Duodenal mucosa (tissue), 2 donors: ENCODE results near the gene ADSL.

ENCODE experiments used
- H3K27ac ChIP-seq: one replicate; pipeline ENCODE4 v1.7.0; 2013; ENCODE audit warnings: low read depth, low read length
- H3K27me3 ChIP-seq, 2 donors: one replicate each; pipeline ENCODE4 v1.7.0; 2013; ENCODE audit warnings: low read length in 2 of 2, control low read depth in 1 of 2; ENCODE audit not compliant: insufficient read depth in 2 of 2, control insufficient read depth in 1 of 2
- H3K36me3 ChIP-seq, 2 donors: one replicate each; pipeline ENCODE4 v1.7.0; 2013; ENCODE audit warnings: low read length in 2 of 2, control low read depth in 1 of 2; ENCODE audit not compliant: insufficient read depth in 2 of 2, control insufficient read depth in 1 of 2
- H3K4me1 ChIP-seq, 2 donors: one replicate each; pipeline ENCODE4 v1.7.0; 2013; ENCODE audit warnings: low read length in 2 of 2, control low read depth in 1 of 2; ENCODE audit not compliant: insufficient read depth in 2 of 2, control insufficient read depth in 1 of 2
- H3K4me3 ChIP-seq, 2 donors: one replicate each; pipeline ENCODE4 v1.7.0; 2013; ENCODE audit warnings: low read length in 2 of 2, low read depth in 1 of 2
- H3K9ac ChIP-seq, 2 donors: one replicate each; pipeline ENCODE4 v1.7.0; 2013; ENCODE audit warnings: low read length in 2 of 2, low read depth in 1 of 2
- H3K9me3 ChIP-seq, 2 donors: one replicate each; pipeline ENCODE4 v1.7.0; 2013; ENCODE audit warnings: low read length in 2 of 2, control low read depth in 1 of 2; ENCODE audit not compliant: control insufficient read depth in 1 of 2

The ADSL gene

DNA sequence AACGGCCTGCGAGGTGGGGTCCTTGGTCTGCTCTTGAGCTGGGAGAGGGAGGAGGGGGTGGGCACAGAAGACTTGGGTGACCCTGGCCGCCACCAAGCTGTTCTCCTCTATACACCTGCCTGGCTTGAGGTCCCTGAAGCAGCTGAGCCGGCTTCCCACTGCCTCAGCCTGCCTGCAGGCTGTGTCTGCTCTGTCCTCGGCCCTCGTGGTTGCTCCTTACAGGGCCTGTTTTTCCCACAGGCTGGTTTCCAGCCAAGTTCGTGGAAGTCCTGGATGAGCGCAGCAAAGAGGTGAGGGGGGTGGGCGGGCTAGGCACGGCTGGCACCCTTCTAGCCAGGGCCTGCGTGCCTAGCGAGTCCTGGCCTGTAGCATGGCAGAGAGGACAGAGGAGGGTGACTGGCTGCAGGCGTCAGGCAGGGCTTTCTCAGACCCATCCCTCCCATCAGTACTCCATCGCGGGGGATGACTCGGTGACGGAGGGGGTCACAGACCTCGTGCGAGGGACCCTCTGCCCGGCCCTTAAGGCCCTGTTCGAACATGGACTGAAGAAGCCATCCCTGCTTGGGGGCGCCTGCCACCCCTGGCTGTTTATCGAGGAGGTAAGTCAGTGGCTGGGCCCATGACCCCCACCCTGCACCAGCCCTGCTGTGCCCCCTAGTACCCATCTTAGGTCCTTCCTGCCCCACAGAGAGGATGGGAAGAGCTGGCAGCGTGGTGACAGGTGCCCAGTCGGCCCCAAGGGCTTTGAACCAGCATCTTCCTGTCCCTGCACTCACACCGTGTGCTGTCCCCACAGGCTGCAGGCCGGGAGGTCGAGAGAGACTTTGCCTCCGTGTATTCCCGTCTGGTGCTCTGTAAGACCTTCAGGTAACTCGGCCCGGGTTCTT is 61.8 kb downstream of the ADSL start:
- no peaks in the 10 kb centered on the region for H3K4me1 ChIP-seq
- H3K27me3 ChIP-seq = no peaks in the 10 kb centered on the region
- H3K36me3 ChIP-seq = peaks cover 49 to 84% of the 10 kb centered on the region in 2 donors
- no peak overlapping the region for H3K4me3 ChIP-seq
- no peak overlapping the region for H3K9ac ChIP-seq
- H3K9me3 ChIP-seq = no peaks in the 10 kb centered on the region
- H3K27ac ChIP-seq = no peak overlapping the region

DNA sequence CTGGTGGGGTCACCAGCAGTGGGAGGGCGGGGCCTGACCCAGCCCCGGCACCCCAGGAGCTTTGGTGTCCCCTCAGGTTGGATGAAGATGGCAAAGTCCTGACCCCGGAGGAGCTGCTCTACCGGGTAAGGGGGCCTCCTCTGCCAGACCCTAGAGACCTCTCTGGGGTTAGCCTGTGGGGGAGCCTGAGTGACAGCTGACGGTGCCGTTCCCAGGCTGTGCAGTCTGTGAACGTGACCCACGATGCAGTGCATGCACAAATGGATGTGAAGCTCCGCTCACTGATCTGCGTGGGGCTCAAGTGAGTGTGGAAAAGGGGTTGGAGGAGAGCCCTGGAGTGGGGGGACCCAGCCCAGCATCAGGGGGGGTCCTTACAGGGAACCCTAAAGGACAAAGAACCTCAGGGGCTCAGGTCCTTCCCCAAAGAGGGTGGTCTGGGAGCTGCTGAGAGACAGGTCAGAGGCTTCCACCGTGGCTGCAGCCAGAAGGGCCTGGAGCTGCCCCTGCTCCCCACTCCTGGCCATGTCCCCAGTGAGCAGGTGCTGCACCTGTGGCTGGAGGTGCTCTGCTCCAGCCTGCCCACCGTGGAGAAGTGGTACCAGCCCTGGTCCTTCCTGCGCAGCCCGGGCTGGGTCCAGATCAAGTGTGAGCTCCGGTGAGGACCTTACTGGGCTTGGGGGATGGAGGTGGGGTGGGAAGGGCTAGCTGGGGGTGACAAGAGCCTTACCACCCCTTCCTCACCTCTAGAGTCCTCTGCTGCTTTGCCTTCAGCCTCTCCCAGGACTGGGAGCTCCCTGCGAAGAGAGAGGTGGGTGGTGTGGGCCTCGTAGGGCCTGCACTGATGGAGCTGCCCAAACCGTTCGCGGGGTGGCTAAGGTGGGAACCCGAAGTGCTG is 62.7 kb downstream of the ADSL start:
- H3K27ac ChIP-seq = no peak overlapping the region
- no peak overlapping the region for H3K9ac ChIP-seq
- no peaks in the 10 kb centered on the region for H3K9me3 ChIP-seq
- no peaks in the 10 kb centered on the region for H3K27me3 ChIP-seq
- H3K4me3 ChIP-seq = no peak overlapping the region
- peaks cover 49 to 76% of the 10 kb centered on the region in 2 donors for H3K36me3 ChIP-seq
- no peaks in the 10 kb centered on the region for H3K4me1 ChIP-seq

DNA sequence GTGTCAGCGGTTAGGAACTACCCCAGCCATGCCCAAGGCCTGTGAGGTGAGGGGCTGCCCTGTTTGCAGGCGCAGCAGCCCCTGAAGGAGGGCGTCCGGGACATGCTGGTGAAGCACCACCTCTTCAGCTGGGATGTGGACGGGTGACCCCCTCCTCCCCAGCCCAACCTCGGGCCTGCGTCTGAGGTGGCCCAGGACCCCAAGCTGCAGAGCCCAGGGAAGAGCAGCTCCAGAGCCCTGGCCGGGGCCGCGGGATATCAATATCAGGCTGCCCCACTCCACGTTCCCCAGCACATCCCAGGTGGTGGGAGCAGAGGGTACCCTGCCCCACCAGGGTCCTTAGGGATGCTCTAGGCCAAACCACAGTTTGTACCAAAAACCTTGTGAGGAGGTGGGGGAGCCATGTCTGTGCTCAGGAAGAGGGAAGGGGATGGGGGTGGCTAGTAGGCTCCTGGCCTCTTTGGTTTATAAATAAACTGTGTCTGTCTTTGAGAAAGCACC is 63.4 kb downstream of the ADSL start:
- no peak overlapping the region for H3K9ac ChIP-seq
- peaks cover 0 to 5% of the 10 kb centered on the region in 2 donors for H3K4me1 ChIP-seq
- H3K36me3 ChIP-seq = peaks cover 49 to 69% of the 10 kb centered on the region in 2 donors
- H3K9me3 ChIP-seq = no peaks in the 10 kb centered on the region
- no peak overlapping the region for H3K27ac ChIP-seq
- H3K27me3 ChIP-seq = no peaks in the 10 kb centered on the region
- no peak overlapping the region for H3K4me3 ChIP-seq

DNA sequence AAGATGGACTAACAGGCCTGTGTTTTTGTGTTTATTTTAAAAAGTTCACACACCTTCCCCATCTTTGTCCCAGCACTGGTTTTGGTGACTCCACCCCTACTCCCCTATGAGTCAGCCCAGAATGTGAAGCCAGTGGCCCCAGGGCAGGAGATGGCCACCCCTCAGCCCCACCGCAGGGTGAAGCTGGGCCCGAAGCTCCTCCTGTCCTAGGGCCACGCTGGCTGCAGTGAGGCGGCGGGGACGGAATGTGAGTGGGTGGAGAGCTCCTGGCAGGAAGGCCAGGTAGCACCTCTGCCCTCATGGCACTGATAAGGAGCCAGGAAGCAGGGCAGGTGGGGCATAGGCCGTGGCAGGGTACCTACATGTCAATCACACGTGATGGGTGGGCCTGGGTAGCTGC is 64.0 kb downstream of the ADSL start:
- Histone ChIP-seq H3K4me1 (peaks cover 3 to 10% of the 10 kb centered on the region in 2 donors), H3K27me3 (no peaks in the 10 kb centered on the region), H3K27ac (no peak overlapping the region), H3K9me3 (no peaks in the 10 kb centered on the region), H3K4me3 (no peak overlapping the region), H3K9ac (no peak overlapping the region), H3K36me3 (peaks cover 49 to 63% of the 10 kb centered on the region in 2 donors)

DNA sequence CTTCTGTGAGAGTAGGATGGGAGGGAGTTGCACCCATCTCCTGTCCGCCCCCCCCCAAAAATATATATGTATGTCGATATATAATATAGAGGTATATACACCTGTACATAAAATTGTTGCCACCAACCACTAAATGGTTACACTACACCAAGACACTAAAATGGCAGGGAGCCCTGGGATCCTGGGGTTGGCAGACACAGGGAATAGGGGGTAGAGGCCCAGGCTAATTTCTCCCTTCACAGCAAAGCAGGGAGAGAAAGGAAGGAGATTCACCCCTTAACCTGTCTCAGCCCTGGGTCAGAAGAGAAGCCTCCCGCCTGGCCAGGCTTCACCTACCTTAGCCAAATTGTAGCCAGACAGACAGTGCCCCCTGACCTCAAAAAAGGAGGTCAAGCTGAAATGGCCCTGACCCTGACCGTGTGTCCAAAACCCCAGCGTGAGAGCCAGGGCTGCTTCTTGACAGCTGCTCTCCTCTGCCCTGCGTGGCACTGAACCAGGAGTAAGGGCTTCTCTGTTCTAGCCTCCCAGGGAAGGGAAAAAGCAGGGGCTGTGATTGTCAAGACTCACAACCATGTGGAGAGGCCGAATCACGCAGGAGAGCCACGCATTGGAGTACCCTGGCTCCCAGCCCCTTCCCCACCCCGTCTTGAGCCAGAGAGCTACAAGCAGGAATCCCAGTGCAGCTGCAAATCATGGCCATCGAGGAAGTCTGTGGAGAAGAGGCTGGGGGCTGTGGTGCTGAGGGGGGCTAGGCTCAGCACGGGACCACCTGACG is 64.6 kb downstream of the ADSL start:
- no peaks in the 10 kb centered on the region for H3K27me3 ChIP-seq
- peaks cover 10 to 17% of the 10 kb centered on the region in 2 donors for H3K4me1 ChIP-seq
- no peaks in the 10 kb centered on the region for H3K9me3 ChIP-seq
- no peak overlapping the region for H3K9ac ChIP-seq
- no peak overlapping the region for H3K4me3 ChIP-seq
- H3K27ac ChIP-seq = no peak overlapping the region
- peaks cover 43 to 60% of the 10 kb centered on the region in 2 donors for H3K36me3 ChIP-seq

DNA sequence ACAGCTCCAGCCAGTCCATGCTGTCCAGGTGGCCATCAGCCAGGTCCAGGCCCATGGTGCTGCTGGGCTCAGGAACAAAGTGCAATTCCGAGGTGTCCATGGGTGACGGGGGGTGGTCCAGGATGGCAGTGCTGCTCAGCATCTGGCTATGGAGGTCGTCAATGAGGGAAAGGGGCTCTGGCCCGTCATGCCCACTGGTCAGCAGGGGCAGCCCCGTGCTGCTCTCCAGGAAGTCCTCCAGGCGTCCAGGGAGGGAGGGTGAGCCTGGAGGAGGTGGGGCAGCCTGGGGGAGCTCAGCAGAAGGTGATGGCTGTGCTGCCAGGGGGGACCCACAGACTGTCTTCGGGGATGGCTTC is 65.2 kb downstream of the ADSL start:
- Histone ChIP-seq H3K27me3 (no peaks in the 10 kb centered on the region), H3K9ac (no peak overlapping the region), H3K9me3 (no peaks in the 10 kb centered on the region), H3K36me3 (peaks cover 43 to 60% of the 10 kb centered on the region in 2 donors), H3K27ac (no peak overlapping the region), H3K4me3 (no peak overlapping the region), H3K4me1 (peaks cover 11 to 17% of the 10 kb centered on the region in 2 donors)

DNA sequence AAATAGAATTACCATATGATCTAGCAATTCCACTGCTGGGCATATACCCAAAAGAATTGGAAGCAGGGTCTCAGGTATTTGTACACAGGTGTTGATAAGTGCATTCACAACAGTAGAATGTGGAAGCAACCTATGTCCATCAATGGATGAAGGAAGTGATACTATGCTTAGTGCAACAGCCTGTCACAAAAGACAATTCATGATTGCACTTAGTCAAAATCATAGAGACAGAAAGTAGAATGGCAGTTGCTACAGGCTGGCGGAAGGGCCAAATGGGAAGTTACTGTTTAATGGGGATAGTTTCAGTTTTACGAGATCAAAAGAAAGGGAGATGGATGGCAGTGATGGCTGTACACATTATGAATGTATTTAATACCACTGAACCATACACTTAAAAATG is 66.1 kb downstream of the ADSL start:
- Histone ChIP-seq H3K27ac (no peak overlapping the region), H3K9me3 (no peaks in the 10 kb centered on the region), H3K36me3 (peaks cover 46 to 58% of the 10 kb centered on the region in 2 donors), H3K27me3 (no peaks in the 10 kb centered on the region), H3K9ac (no peak overlapping the region), H3K4me3 (no peak overlapping the region), H3K4me1 (peaks cover 11 to 17% of the 10 kb centered on the region in 2 donors)

DNA sequence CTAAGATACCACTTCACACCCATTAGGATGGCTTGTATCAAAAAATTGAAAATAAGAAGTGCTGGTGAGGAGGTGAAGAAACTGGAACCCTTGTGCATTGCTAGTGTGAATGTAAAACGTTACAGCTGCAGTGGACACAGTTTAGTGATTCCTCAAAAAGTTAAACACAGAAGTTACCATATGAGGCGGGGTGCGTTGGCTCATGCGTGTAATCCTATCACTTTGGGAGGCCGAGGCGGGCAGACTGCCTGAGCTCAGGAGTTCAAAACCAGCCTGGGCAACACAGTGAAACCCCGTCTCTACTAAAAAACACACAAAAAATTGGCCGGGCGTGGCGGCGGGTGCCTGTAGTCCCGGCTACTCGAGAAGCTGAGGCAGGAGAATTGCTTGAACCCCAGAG is 67.6 kb downstream of the ADSL start:
- Histone ChIP-seq H3K9ac (no peak overlapping the region), H3K4me1 (peaks cover 11 to 17% of the 10 kb centered on the region in 2 donors), H3K4me3 (no peak overlapping the region), H3K27ac (no peak overlapping the region), H3K36me3 (peaks cover 40 to 53% of the 10 kb centered on the region in 2 donors), H3K9me3 (no peaks in the 10 kb centered on the region), H3K27me3 (no peaks in the 10 kb centered on the region)

DNA sequence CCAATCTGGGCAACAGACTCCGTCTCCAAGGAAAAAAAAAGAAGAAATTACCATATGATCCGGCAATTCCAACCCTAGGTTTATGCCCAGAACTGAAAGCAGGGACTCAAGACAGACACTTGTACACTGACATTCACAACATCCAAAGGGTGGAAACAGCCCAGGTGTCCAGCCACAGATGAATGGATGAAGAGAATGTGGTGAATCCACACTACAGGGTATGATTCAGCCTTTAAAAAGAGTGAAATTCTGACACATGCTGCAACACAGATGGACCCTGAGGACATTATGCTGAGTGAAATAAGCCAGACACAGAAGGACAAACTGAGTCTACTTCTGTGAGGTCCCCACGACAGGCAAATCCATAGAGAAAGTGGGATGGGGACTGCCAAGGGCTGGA is 68.0 kb downstream of the ADSL start:
- peaks cover 41 to 54% of the 10 kb centered on the region in 2 donors for H3K36me3 ChIP-seq
- H3K27ac ChIP-seq = no peak overlapping the region
- no peaks in the 10 kb centered on the region for H3K27me3 ChIP-seq
- no peaks in the 10 kb centered on the region for H3K9me3 ChIP-seq
- no peak overlapping the region for H3K4me3 ChIP-seq
- peaks cover 11 to 17% of the 10 kb centered on the region in 2 donors for H3K4me1 ChIP-seq
- H3K9ac ChIP-seq = no peak overlapping the region
